CD4-positive, alpha-beta T cell treated with Interferon alpha-2 for 1 hour (primary cell): Measurements from ENCODE around the gene TEX55.
A peak's percentile ranks its signal among the peaks of the same experiment; 100 is the strongest.
"Not testable (repeated sequence)": the region's sequence is repeated elsewhere in the genome, so short reads cannot be mapped to it uniquely, and the experiment has no call there.

ENCODE experiments used
- DNase-seq, 2 donors: peaks; one replicate each; pipeline ENCODE4 v3.0.0-alpha.2; 2020 to 2022

Gene TEX55

DNA sequence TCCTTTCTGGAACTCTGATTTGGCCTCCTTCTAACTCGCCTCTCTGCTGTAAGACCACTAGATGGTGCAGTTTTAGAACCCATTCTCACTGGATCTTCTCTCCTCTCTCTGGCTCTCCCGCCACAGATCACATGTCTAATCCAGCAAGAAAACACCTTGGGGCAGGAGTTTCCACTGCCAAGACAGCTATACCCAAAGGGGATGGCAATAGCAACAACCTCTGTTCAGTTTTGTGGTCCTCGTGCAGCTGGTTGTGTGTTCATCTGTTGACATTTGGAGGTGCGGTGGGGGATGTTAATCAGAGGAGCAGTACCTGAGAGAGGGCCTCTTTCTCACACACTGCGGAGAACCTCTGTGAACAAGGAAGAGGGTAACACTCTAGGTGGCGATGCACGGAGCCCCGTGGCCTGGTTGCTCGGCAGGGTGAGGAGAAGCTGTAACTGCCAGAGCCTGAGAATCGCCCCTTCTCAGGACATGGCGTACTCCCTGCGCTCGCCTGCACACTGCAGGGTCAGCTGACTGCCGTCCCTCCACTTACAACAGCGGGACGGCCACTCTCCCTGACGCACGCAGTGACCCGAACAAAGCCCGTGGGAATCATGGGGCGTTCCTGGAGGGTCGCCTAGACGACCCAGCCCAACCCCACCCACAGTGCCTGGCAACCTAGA lies at the start of gene TEX55:
TSS of gene TEX55 (plus strand) at position 666 of the 668 bp plus-strand sequence. CDS start 25 bp downstream, outside the sequence.
- peak in 1 of 2 donors; percentile 16 for DNase-seq

DNA sequence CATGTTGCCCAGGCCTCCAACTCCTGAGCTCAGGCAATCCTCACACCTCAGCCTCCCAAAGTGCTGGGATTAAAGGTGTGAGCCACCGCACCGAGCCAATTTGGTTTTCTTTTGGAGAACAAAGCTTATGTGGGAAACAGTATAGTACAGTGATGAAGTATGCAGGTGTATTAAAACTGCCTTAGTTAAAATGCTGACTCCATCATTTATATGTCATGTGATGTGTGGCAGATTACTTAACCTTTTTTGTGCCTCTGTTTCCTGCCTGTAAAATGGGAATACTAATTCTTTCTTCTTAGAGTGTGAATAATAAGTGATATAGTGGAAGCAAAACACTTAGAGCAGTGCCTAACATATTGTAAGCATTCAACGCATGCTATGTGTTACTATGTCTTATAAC lies 48.0 kb upstream of the TEX55 start:
- no peak for DNase-seq

DNA sequence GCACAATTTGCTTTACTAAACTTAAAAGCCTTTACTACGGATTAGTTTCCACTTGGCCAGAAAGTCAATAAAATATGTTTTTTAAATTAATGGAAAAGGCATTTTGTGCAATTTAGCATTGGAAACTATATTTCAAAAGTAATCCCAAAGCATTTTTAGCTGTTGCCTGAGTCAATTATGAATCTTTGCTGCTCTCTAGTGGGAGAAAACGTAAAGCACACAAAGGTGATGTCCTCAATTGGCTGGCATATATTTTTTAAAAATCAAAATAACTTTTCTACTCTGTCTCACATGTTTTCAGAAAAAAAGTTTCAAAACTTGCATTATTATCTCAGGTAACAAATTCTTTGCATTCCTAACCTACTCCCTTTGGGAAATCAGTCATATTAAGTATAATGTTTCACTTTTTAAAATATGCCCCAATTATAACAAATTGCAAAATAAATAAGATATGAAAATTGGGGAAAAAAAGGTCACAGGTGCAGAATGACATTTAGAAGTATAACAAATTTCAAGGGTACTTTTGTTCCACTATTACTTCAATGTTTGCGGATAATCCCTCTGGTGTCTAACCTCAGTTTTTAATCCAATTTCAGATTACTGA lies 47.2 kb upstream of the TEX55 start:
- peak in 1 of 2 donors; percentile 58 for DNase-seq

DNA sequence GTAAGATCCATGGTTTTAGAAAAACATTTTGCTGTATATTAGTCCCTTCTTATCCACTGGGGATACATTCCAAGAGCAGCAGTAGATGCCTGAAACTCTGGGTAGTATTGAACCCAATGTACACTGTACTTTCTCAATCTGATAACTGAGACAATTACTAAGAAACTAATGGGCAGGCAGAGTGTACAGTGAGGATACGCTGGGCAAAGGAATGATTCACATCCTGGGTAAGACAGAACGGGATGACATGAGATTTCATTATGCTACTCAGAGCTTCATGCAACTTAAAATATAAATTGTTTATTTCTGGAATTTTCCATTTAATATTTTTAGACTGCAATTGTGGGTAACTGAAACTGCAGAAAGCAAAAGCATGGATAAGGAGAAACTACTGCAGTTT lies 46.2 kb upstream of the TEX55 start:
- DNase-seq = no peak

DNA sequence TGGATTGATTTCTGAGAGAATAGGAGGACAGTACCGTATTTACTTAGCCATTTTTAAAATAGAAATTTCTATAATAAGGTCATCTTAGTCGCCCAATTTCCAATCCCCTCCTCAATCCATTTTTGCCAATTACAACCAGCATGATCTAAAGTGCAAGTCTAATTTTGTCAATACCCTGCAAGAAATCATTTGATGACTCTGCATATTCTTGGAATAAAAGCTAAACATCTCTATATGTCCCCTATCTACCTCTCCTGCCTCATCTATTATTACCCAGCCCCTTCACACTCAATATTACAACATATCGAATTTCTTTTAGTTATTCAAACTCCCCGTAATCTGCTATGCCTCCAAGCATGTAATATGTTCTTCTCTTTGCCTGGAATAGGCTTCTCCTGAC lies 41.9 kb upstream of the TEX55 start:
- DNase-seq = no peak

DNA sequence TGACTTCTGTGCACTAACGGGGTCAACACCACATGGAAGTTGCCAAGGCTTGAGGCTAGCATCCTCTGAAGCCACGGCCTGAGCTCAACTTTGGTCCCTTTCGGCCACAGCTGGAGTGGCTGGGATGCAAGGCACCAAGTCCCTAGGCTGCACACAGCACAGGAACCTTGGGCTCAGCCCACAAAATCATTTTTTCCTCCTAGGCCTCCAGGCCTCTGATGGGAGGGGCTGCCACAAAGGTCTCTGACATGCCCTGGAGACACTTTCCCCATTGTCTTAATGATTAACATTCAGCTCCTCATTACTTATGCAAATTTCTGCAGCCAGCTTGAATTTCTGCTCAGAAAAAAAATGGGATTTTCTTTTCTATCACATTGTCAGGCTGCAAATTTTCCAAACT lies 27.6 kb upstream of the TEX55 start:
- not testable (repeated sequence) for DNase-seq

DNA sequence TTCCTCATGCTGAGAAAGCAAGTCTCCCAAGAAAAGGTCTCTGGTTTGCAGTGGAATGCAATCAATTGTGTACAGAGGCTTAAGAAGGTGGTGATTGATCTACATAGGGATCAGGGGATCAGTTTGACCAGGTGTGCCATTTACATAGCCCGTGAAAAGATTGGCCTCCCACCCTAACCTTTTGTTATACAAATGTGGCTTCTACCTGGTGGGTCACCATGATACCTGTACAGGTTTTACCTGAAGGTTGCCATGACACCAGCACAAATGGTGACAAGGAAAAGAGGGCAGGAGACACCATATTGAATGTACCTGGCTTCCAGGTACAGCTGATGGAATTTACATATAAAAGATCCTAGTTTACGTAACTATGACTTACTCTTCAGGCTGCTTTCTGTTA lies 25.5 kb upstream of the TEX55 start:
- no peak for DNase-seq

DNA sequence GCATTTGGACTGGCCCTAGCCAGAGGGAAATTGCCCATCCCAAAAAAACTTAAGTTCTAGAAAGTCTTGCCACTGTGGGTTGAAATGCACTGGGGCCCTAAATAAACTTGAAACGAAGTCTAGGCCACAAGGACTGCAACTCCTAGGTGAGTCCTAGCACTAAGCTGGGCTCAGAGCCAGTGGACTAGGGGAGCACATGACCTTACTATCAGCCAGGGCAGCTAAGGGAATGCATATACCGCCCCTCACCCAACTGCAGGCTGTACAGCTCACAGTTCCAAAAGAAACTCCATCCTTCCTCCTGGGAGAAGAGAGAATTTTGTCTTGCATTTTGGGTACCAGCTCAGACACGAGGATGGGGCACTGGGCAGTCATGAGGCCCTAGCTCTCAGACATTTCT lies 23.6 kb upstream of the TEX55 start:
- DNase-seq = no peak

DNA sequence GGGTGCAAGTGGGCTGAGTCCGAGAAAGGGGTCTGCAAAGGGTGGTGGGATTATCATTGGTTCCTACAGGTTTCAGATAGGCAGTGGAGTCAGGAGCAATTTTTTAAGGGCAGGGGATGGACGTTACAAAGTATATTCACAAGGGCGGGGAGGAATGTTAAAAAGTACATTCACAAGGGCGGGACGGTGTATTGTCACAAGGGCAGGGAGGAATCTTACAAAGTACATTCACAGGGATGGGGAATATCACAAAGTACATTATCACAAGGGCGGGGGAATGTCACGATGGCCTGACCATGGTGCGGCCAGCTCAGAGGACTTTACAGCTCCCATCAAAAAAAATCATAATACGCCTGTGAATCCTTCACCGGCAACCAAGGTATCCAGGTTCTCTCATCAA lies 20.6 kb upstream of the TEX55 start:
- DNase-seq = no peak

DNA sequence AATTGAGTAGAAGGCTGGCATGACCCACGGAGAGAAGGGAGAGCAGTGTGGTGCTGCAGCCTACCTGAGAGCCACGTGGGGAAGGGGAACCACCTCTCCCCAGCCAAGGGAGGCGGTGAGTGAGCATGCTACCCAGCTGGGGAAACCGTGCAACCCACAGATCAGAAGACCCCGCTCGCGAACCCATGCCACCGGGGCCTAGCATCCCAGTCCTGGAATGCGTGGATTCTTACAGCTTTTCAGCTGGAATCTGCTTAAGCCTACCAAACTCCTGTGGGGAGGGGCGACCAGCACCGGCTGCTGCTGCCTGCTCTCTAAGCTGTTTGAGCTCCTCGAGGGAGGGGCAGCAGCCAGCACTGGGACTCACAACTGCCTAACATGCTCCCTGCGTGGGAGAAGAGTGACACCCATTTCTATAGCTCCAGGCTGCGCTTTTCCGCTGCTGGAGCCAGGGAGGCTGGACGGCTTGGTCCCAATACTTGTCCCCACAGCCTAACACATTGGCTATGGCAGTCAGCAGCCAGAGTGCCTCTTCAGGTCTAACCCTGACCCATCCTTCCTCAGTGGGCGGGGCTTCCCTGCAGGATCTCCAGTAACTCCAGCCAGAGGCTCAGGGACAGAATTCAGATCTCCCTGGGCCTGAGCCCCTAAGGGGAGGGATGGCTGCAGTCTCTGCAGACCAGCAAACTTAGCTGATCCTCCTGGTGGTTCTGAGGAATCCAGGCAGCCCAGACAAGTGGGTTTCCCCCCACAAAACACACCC lies 20.0 kb upstream of the TEX55 start:
- no peak for DNase-seq

DNA sequence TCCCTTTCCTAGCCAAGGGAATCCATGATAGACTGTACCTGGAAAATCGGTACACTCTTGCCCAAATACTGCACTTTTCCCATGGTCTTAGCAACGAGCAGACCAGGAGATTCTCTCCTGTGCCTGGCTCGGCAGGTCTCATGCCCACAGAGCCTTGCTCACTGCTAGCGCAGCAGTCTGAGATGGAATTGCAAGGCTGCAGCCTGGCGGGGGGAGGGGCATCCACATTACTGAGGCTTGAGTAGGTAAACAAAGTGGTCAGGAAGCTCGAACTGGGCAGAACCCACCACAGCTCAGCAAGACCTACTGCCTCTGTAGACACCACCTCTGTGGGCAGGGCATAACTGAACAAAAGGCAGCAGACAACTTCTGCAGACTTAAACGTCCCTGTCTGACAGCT lies 15.7 kb upstream of the TEX55 start:
- not testable (repeated sequence) for DNase-seq

DNA sequence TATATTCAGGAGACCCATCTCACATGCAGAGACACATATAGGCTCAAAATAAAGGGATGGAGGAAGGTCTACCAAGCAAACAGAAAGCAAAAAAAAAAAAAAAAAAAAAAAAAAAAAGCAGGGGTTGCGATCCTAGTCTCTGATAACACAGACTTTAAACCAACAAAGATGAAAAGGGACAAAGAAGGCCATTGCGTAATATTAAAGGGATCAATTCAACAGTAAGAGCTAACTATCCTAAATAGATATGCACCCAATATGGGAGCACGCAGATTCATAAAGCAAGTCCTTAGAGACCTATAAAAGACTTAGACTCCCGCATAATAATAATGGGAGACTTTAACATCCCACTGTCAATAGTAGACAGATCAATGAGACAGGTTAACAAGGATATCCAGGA lies 13.7 kb upstream of the TEX55 start:
- DNase-seq = not testable (repeated sequence)

DNA sequence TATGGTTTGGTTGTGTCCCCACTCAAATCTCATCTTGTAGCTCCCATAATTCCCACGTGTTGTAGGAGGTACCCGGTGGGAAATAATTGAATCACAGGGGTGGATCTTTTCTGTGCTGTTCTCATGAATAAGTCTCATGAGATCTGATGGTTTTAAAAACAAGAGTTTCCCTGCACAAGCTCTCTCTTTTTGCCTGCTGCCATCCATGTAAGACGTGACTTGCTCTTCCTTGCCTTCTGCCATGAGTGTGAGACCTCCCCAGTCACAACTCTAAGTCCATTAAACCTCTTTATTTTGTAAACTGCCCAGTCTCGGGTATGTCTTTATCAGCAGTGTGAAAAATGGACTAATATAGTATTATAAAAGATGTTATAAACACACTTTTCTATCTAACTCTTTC lies 6.6 kb upstream of the TEX55 start:
- DNase-seq = not testable (repeated sequence)

DNA sequence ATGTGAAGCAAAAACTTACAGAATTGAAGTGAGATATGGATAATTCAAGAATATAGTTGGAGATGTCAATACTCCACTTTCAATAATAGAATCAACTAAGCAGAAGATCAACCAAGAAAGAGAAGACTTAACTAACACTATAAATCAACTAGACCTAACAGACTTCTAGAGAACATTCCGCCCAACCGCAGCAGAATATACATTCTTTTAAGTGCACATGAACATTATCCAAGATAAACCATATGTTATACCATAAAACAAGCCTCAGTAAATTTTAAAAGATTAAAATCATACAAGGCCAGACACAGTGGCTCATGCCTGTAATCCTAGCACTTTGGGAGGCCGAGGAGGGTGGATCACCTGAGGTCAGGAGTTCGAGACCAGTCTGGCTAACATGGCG lies 5.5 kb upstream of the TEX55 start:
- DNase-seq = no peak

DNA sequence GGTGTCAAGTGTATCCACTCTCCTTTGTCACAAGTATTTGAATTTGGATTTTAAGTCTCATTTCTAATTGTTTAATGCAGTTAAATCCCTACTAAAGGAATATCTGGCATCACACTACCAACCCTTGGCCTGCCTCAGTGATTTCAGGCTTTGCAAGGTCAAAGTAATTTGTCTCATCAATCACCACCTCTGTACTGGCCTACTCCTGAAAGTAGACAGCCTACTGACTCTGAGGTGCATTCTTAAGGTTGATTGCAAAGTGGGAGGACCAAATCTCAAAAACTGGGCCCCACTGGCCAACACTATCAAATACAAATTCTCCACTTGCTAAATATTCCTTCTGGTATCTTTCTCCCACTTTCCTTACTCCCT lies 851 bp upstream of the TEX55 start:
- DNase-seq = no peak

DNA sequence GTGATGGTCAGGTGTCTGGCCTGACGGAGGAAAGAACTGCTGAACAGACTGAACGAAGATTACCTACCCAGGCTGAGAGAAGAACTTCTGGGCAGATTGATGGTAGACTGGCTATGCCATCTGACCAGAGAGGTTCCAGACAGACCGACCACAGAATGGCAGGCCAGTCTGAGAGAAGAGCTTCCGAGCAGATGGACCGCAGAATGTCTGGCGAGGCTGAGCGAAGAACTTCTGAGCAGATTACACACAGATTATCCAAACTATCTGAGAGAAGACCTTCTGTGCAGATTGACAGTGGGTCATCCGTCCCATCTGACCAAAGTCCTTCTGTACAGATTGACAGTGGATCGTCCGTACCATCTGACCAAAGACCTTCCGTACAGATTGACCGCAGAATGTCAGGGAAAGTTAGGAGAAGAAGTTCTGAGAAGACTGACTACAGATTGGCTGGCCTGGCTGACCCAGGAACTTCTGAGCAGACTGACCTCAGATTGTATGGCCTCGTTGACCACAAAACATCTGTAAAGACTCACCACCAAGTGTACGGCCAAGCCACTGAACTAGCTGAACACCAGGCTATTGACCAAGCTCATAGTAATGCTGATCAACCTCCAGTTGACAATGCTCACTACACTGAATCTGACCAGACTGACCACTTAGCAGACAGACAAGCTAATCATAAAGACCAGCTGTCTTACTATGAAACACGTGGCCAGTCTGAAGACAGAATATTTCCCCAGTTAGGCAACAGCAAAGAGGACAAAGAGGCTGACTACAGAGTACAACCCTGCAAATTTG lies 812 bp downstream of the TEX55 start:
- no peak for DNase-seq

DNA sequence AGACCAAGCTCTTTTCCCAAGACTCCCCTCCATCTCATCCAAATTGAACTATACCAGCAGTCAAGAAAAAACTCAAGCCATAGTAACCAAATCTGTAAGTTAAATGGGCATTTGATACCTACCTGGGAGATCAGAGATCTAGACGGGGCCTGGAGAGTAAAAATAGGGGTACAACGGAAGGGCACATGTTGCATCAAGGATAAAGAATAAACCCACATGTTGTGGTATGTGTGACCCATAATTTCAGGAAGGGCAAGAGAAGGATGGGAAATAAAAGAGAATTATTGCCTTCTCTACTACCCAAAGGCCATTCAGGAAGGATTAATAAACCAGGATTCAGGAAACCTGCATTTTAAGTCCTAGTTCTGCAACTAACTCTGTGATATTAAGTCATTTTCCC lies 1.5 kb downstream of the TEX55 start:
- DNase-seq = no peak

DNA sequence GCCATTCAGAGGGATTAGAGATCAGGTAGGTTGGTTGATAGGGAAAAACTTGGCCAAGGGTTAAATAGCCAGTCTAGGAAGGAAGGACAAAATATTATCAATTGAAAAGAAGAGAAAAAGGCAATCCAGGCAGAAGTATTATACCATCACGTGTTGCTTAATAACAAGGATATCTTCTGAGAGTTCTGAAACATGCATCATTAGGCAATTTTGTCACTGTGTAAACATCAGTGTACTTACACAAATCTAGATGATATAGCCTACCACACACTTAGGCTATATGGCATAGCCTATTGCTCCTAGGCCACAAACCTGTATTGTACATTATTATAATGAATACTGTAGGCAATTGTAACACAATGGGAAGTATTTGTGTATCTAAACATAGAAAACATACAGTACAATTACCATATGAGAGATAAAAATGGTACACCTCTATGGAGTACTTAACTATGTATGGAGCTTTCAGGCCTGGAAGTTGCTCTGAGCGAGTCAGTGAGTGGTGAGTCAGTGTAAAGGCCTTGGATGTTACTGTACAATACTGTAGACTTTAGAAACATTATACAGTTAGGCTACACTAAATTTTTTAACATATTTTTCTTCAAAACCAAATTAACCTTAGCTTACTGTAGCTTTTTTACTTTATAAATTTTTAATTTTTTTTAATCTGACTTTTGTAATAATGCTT lies 2.7 kb downstream of the TEX55 start:
- no peak for DNase-seq

DNA sequence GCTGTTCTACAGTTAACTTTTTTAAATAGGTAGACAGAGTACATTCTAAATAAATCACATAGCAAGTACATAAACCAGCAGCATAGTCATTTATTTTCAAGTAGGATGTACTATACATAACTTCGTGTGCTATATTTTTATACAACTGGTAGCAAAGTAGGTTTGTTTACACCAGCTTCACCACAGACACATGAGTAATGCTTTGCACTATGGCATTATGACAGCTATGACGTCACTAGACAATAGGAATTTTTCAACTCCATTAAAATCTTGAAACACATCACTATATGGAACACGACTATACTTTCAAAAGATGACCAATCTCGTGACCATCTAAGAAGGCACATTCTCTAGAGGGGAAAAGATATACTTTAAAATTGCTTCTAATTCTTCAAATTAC lies 3.5 kb downstream of the TEX55 start:
- DNase-seq = no peak

DNA sequence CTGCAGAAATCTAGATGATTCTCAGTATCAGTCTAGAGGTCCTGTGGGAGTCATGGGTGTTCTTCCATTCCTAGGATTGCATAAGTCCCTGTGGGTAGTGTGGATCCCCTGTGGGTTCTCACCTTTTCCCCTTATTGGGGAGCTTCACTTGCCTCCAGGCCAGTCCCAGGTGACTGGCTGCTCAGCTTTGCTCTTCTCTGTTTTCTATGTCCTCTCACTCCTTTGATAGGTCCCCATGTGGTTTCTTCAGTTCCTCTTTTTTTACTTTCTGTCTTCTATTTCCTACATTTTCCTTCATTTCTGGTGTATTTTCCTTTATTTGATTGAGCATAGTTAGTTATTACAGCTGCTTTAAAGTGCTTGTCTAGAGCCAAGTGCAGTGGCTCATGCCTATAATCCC lies 10.9 kb downstream of the TEX55 start:
- no peak for DNase-seq

DNA sequence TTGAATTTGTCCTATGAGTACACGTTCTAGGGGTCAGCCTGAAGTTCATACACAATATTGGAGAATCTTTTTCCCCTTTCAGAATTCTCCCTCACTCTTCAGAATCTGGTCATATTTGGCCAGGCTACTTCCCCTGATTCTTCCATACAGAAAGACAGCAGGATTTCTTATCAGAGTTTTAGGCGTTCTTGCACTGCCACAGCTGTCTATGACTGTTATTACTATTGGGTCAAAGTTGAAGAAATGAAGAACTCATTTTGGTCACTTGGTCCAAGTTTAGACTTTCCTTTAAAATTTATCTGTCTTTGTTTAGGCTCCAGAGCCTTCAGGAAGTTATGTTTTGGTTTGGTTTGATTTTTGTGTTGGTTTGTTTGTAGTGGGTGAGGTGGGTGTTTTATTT lies 12.0 kb downstream of the TEX55 start:
- DNase-seq = no peak

DNA sequence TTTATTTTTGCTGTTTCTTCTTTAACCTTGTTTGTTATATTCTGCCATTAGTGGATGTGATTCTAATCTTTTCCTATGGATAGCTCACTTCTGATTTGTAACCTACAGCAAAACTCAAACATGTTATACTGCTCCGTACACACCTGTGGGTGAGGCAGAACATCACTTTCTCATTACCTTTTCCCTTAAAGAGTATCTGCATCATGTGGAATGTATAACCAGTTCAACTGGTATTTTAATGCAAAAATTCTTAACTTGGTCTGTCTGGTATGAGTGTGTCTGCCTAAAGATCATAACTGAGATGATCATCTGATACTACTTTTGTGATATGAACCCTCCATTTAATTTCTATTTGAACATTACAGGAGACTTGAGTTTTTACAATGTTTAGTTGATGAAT lies 14.4 kb downstream of the TEX55 start:
- no peak for DNase-seq

DNA sequence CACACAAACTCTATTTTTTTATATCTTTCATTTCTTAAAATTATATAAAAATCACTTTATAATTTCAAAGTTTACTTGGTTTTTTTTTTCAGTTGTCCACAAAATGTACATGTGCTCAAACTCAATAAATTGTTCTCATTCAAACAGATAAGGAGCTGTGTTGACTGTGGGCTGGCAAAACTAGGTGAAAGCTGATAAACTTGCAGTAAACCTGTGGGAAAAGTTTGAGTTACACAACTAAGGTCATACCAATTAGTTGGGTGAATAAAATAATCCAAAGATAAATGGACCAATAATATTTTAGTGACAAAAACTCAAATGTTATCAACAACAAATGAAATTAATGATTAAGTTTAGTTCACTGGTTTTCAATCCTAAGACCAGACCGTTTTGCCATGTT lies 14.8 kb downstream of the TEX55 start:
- no peak for DNase-seq
